GM19023 (cell line): ENCODE measurements around the gene NDUFB10.
A peak's percentile ranks its signal among the peaks of the same experiment; 100 is the strongest.
"Not testable (repeated sequence)": the region's sequence is repeated elsewhere in the genome, so short reads cannot be mapped to it uniquely, and the experiment has no call there.

Source experiments
- ATAC-seq: cut with Tn5 transposase; IDR thresholded peaks from one replicate; pipeline ENCODE4 v1.9.1; 2021; ENCODE audit warnings: mild to moderate bottlenecking, moderate library complexity; ENCODE audit not compliant: unreplicated experiment

Gene NDUFB10

DNA sequence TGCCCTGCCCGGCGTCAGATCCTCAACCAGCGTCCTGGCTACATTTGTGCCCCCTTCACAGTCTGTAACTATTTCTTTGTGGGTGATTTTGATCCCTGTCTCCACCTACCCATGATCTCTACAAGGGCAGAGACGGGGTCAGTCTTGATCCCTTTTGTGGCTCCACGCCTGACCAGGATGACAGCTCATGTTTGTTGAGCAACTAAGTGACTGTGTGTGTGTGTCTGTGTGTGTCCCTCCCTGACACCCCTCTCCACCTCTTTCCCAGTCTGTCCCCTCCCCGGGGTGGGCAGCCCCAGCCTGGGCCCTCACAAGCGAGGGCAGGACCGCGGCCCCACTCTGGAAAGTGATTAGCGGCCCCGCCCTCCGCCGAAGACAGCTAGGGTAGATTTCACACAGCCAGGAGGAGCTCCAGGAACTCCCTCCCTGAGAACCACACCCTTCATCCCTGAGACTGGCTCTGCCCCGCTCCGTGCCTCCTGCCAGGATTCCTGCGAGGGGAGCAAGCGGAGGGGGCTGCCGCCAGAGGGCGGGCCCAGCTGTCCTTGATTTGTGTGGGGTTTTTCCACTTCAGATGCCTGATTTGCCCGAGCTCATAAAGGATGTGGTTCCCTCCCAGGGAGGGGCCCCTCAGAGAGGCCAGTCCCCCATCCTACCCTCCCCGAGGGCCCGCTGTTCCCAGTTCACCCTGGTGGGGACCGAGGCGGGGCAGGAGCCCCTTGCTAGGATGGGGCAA lies 35.9 kb upstream of the NDUFB10 start:
- ATAC-seq, result no peak

GRCh38 chr16:1924095-1924494 lies 35.2 kb upstream of the NDUFB10 start:
- no peak for ATAC-seq

DNA sequence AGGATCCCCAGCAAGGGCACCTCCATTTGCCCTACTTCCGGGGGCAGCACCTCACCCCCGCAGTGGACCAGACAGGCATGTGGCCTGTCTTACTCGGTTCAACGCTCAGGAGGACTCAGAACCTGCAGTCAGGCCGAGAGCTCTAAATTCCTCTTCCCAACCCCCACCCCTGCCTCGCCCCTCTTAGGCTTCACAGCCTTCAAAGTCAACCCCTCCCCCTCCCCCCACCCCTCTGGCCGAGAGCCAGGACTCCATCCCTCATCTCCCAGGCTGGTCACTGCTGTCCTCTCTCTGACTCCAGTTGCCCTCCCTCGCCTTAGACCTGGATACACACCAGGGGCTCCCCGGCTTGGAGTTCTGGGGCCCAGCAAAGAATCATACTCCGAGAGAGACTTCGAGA lies 33.1 kb upstream of the NDUFB10 start:
- ATAC-seq, result no peak

DNA sequence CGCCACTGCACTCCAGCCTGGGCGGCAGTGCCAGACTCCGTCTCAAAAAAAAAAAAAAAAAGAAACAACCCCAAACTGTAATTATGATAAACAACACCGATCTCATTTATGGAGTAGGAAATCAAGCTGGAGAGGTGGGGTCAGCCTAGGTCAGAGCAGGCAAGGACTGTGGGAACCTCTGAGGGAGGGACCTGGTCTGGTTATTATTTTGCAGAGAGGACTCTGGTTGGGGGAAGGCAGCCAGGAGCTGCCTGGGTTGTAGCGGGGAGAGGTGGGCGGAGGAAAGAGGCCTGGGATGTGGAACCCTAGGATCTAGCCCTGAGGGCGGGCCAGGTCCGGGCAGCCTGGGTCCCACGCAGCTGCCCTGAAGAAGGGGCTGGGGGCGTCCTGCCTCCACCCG lies 30.2 kb upstream of the NDUFB10 start:
- no peak for ATAC-seq

DNA sequence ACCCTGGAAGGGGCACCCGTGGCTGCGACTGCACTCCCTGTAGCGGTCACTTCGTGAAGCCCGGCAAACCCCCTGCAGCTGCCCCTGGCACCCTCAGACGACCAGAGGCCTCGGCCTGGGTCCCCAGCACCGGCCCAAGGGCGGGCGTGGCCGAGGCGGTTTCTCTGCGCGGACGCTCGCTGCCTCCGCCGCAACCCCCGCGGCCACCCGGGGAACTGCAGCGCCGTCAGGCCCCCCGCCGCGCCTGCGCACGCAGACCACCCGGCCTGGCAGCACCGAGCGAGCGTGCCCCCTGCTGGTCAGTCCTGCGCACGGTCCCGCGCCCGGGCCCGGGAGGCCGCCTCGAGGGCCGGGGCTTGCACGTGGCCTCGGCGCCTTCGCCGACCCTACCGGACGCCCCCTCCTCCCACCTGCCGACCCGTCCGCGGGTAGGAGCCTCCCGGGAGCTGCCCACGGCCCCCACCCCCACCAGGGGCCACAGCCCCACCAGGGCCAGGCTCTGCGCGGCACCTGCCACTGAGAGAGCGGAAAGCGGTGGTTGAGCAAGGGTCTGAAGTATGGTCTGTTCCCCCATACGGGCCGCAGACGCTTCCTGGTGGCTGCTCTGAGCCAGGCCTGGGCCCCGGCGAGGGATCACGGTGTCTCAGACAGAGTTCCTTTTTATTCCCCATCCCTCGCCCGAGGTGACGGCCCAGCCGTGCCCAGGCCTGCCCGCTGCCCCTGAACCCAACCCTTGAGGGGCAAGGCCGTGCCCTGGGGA lies 29.6 kb upstream of the NDUFB10 start:
- ATAC-seq, result peak; percentile 78

GRCh38 chr16:1930338-1930720 lies 29.0 kb upstream of the NDUFB10 start:
- no peak for ATAC-seq

GRCh38 chr16:1932050-1933028 lies 27.0 kb upstream of the NDUFB10 start:
- ATAC-seq, result no peak

- no peak for ATAC-seq
These were observed 26.2 kb upstream of the NDUFB10 start for GRCh38 chr16:1933097-1933661.

DNA sequence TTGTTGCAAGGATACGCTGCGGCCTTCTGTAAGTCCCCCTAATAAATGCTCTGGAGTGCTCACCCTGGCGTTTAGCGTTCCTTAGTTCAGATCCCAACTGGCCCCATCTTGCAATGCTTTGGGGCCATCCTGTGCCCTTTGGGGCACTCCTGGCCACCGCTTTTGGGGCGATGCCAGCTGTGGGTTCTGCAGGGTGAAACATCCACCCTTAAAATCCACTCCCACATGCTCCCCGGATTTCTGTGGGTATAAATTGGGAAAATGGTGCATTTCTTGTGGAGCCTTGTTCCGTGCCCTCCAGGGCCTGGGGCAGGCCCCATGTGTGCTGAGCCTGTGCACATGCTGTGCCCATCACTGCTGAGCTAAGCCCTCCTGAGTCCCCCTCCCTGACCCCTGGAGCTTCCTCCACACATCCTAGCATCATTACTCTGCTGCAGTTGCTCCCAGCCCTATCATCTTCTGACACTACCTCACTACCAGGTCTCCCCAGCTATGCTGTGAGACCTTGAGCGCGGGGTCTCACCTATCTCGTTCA lies 22.3 kb upstream of the NDUFB10 start:
- ATAC-seq, result no peak

- no peak for ATAC-seq
These were observed 21.0 kb upstream of the NDUFB10 start for GRCh38 chr16:1938316-1938715.

- no peak for ATAC-seq
These were observed 20.4 kb upstream of the NDUFB10 start for GRCh38 chr16:1938910-1939309.

- not testable (repeated sequence) for ATAC-seq
These were observed 19.5 kb upstream of the NDUFB10 start for GRCh38 chr16:1939833-1940232.

GRCh38 chr16:1940273-1941161 lies 18.8 kb upstream of the NDUFB10 start:
- no peak for ATAC-seq

- no peak for ATAC-seq
These were observed 17.9 kb upstream of the NDUFB10 start for GRCh38 chr16:1941162-1942046.

DNA sequence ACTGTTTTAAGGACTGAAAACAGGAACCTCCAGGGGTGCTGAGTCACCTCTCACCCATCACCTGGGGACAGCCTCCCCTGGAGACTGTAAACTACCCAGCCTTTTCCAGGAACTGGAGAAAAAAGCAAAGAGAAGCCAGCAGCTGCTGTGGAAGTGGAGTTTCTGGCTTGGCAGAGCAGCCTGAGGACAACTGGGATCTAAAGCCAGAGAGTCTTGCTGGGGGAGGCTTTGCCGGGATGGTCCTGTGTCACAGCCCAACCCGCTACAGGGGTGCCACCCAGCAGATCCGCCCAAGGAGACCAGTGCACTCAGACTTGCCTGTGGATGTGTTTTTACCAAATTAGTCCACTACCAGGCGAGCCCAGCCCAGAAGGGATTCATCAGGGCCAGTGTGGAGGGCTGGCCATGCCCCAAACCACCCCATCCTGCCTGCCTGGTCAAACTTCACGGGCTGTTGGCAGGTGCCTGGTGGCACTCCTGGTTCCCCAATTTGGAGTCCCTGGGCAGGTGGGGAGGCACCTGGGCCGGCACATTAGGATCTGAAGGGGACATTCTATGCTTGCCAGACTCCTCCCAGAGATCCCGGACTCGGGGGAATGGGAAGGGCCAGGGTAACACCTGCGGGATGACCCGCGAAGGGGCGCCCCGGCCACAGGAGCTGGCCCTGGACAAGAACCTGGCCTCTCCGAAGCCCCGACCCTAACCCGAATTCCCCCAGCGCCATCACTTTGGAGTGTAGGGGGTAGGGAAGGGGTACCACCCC lies 17.1 kb upstream of the NDUFB10 start:
- ATAC-seq, result no peak

DNA sequence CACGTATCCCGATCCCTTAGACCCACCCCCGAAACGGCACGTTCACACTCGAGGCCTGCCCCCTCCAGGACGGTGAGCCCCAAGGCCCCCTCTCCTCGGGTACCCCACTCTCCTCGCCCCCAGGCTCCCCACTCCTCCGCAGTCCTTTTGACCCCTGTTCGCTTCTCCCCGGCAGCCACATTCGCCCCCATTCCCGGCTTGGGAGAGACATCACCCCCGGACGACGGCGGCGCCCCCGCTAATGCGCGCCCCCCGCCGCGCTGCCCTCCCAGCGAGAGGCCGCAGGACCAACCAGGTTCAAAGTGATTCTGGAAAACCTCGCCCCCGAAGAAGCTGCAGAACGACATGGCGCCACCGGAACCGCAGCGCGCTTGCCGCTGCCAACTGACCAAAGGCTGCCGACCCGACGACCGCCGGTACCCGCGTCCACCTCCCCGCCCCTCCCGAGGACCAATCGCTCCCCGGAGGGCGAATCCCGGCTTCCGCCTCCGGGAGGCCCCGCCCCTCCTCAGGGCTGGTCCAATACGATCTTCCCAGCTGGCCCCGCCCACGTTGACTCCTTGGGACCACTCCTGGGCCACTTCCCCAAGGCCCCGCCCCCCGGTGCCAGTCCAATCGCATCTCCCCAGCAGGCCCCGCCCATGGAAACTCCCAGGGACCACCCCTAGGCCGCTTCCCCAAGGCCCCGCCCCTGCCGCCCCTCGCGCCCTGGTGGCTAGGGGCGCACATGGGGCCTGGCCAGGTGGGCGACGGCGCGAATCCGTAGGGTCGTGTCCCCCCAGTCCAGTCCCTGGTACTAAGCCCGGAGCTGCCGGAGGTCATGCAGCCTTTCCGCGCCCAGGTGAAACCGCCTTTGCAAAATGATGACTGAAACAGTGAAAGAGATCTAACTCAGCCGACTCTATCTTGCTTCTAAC lies 16.3 kb upstream of the NDUFB10 start, which contains the start of gene MSRB1:
MSRB1 (minus strand) TSS at position 390 of the 917 bp plus-strand sequence; CDS start at position 347, 43 bp downstream.
- ATAC-seq, result peak; percentile 94
